Measurements from ENCODE around the gene EXD3. TPM values are rescaled to one million over a fixed set of nuclear protein-coding genes. Genes with fewer than 3 reads are reported as not detected.
"Not testable (repeated sequence)": the region's sequence is repeated elsewhere in the genome, so short reads cannot be mapped to it uniquely, and the experiment has no call there.

The EXD3 gene
- total RNA-seq, 8 experiments from 2014 or later: 3.2 to 14.8 (median 9.6) TPM

DNA sequence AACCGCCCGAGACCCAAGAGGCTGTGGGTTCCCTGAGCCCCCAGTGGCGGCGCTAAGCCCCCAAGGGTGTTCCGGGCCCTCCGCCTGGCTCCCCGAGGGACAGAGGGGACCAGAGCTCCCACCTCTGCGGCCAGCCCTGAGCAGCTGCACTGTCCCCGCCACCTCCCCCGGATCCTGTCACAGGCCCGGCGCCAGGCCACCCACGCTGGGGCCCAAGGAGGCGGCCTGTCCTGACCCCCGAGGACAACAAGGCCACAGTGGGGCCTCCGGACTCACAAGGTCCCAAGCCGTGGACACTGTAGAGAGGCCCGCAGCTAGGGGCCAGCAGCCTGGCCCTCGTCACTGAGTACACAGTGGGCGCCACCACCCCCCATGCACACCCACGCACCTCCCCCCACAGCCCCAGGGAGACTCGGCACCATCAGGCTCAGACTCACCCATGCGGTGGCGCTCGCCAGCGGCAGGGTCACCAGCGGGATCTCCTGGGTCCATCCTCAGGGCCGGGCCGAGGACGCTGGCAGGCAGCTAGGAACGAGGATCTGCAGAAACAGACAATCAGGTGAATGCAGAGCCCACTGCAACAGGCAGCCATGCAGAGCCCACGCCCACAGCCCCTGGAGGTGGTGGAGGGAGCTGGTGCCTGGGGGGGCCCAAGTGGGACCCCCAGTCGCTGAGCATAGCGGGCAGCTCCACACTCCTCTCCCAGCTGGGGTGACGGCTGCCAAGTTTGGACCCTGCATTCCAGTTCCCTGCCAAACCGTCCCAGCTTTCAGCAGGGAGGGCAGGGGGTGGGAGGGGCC, 27.9 kb downstream of the EXD3 start:
- Histone ChIP-seq H3K4me3 (no peak overlapping the region), H3K4me1 (replicated peaks in 1 of 2) (peaks cover 0 to 5% of the 10 kb centered on the region in 2 donors), H3K27ac (no peak overlapping the region)
- ATAC-seq (replicated peaks in 6 of 8): peak in 2 of 8 experiments; percentile 12 to 15
- in situ Hi-C loops (cut with MboI; ENCODE audit: low pct_unique_long_range_greater_than_20kb in 2 of 9, low sequenced_read_pairs in 9 of 9, unreplicated experiment in 9 of 9): no loop called here
- 100% methylated on average over 1 to 4 of the region's 36 CpGs; no CpG with 5 or more reads in 7 of the 10 experiments for WGBS, 10 experiments

DNA sequence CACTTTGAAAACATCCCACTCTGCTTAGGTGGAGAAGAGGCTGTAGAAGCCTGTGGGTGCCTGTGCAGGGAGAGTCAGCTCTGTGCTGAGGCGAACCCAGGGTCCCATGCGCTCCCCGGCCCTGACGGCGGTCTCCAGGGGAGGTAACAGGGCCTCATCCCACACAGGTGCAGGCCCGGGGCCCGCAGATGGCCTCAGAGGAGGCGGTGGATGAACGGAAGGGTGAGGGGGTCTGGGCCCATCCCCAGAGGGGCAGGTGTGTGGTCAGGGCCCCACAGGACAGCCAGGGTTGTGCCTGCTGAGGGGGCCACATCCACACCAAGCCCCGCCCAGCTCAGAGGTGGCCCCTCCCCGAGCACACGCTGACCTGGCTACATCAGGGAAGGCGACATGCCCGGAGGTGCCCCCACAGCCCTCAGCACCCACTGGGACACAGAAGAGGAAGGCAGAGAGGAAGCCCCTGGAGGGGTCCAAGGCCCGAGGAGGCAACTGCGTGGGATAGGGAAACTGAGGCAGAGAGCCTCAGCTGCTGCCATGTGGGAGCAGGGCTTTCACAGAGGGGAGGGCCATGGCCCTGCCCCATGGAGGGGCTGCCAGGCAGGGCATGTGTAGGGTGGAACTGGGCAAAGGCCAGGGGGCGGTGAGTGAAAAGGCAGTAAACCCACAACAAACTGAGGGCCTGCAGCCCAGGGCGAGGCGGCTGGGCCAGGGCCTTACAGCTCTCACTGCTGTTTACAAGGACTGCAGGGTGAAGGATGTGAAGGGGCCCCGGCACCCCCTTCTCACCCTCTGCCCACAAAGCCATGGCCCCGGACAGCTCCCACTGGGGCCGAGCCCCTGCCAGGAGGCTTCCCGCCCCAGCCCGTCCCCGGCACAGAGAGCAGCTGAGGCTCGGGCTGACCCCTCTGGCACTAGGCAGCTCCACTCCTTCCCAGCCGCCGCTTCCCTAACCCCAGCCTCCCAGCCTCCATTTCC, 29.5 kb downstream of the EXD3 start:
- 96 to 100% methylated on average over 1 to 4 of the region's 28 CpGs; no CpG with 5 or more reads in 8 of the 10 experiments for WGBS, 10 experiments
- no peak overlapping the region for H3K27ac ChIP-seq
- in situ Hi-C loops (cut with MboI; ENCODE audit: low pct_unique_long_range_greater_than_20kb in 2 of 9, low sequenced_read_pairs in 9 of 9, unreplicated experiment in 9 of 9): no loop called here
- no peak overlapping the region for H3K4me3 ChIP-seq
- no peak for ATAC-seq (replicated peaks in 6 of 8)
- peaks cover 4 to 8% of the 10 kb centered on the region in 2 donors for H3K4me1 ChIP-seq (replicated peaks in 1 of 2)

- in situ Hi-C loops (cut with MboI; ENCODE audit: low pct_unique_long_range_greater_than_20kb in 2 of 9, low sequenced_read_pairs in 9 of 9, unreplicated experiment in 9 of 9): no loop called here
- no peak for ATAC-seq (replicated peaks in 6 of 8)
- Histone ChIP-seq H3K4me3 (no peak overlapping the region), H3K4me1 (replicated peaks in 1 of 2) (peaks cover 14 to 18% of the 10 kb centered on the region in 2 donors), H3K27ac (no peak overlapping the region)
- WGBS, 10 experiments: 100% methylated on average over 1 of the region's 23 CpGs; no CpG with 5 or more reads in 9 of the 10 experiments
These were observed 30.5 kb downstream of the EXD3 start for GRCh38 chr9:137392232-137393007.

DNA sequence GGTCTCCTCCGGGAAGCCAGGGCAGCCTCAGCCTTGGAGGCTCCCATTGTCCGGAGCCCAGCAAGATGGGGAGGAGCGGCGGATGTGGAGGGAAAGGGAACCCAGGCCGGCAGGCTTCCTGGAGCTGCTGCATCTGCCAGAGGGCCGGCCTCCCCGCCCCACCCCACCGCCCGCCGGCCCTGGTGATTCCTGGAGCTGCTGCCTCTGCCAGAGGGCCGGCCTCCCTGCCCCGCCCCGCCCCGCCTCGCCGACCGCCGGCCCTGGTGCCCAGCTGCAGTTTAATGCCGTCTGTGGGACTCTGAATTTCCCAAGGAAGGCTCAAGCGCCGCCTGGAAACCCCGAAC, 31.6 kb downstream of the EXD3 start:
- Histone ChIP-seq H3K4me3 (no peak overlapping the region), H3K27ac (no peak overlapping the region), H3K4me1 (replicated peaks in 1 of 2) (peaks cover 18 to 22% of the 10 kb centered on the region in 2 donors)
- WGBS, 10 experiments: 74 to 90% methylated on average over 3 to 4 of the region's 22 CpGs; no CpG with 5 or more reads in 8 of the 10 experiments
- ATAC-seq (replicated peaks in 6 of 8): no peak
- in situ Hi-C loops (cut with MboI; ENCODE audit: low pct_unique_long_range_greater_than_20kb in 2 of 9, low sequenced_read_pairs in 9 of 9, unreplicated experiment in 9 of 9): no loop called here

DNA sequence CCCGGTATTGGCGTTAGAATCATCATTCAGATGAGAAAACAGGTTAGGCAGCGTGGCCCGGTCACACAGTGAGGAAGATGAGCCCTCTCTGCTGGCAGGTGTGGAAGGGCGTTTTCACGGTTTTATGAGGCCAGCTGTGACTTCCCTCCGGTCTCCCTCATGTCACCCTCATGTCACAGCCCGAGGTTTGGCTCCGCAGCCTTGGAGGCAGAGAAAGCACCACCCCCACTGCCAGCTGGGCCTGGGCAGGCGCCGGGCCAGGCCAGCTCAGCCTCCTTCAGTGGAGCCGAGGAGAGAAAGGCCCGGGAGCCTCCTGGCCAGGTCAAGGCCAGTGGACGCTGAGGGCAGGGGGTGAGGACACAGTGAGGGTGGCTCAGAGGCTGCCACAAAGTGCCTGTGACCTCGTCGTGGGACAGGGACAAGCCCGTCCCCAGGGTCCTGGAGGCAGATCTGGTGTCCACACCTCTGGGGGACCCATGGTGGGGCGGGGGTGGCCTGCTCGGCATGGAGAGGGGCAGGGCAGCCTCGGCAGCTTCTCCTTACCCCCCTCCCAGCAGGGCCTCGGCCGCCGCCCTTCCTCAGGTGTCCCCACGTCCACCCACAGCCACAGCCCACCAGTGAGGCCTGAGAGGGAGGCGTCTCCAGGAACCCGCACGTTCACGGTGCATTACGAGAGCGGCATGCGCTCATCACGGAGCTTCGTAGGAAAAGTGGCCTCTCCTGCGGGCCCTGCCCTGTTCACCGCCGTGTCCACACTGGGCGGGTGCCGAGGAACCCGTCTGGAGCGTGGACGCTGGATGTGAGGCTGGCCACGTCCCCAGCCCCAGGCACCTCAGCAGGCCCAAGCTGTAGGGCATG, 32.2 kb downstream of the EXD3 start:
- in situ Hi-C loops (cut with MboI; ENCODE audit: low pct_unique_long_range_greater_than_20kb in 2 of 9, low sequenced_read_pairs in 9 of 9, unreplicated experiment in 9 of 9): no loop called here
- 66 to 94% (median 83%) methylated on average over 1 to 12 of the region's 42 CpGs; no CpG with 5 or more reads in 2 of the 10 experiments for WGBS, 10 experiments
- H3K4me3 ChIP-seq: no peak overlapping the region
- no peak overlapping the region for H3K27ac ChIP-seq
- peaks cover 18 to 19% of the 10 kb centered on the region in 2 donors for H3K4me1 ChIP-seq (replicated peaks in 1 of 2)
- peak in 2 of 8 experiments; percentile 13 to 19 for ATAC-seq (replicated peaks in 6 of 8)

DNA sequence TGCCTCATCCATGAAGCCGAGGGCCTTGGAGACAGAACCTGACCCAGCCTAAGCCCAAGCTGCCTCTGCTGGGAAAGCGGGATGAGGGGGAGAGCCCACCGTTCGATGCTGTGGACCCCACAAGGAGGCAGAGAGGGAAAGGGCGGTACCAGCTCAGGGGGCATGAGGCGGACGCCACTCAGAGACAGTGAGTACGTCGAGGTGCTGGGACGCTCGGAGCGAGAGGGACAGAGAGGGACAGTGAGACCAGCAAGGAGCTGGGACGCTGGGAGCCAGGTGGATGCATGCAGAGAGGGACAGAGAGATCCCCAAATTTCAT, 33.6 kb downstream of the EXD3 start:
- 94 to 100% (median 99%) methylated on average over 2 to 8 of the region's 13 CpGs; no CpG with 5 or more reads in 6 of the 10 experiments for WGBS, 10 experiments
- no peak for ATAC-seq (replicated peaks in 6 of 8)
- Histone ChIP-seq H3K27ac (no peak overlapping the region), H3K4me1 (replicated peaks in 1 of 2) (peaks cover 17 to 18% of the 10 kb centered on the region in 2 donors), H3K4me3 (no peak overlapping the region)
- in situ Hi-C loops (cut with MboI; ENCODE audit: low pct_unique_long_range_greater_than_20kb in 2 of 9, low sequenced_read_pairs in 9 of 9, unreplicated experiment in 9 of 9): no loop called here

- H3K4me1 ChIP-seq (replicated peaks in 1 of 2): peaks cover 20 to 24% of the 10 kb centered on the region in 2 donors
- H3K4me3 ChIP-seq: no peak overlapping the region
- in situ Hi-C loops (cut with MboI; ENCODE audit: low pct_unique_long_range_greater_than_20kb in 2 of 9, low sequenced_read_pairs in 9 of 9, unreplicated experiment in 9 of 9): no loop called here
- H3K27ac ChIP-seq: peak overlapping the region in 1 of 2 donors; percentile 53
- WGBS, 10 experiments: 80 to 100% methylated on average over 1 to 4 of the region's 47 CpGs; no CpG with 5 or more reads in 8 of the 10 experiments
- peak in 5 of 8 experiments; percentile 13 to 30 (median 20) for ATAC-seq (replicated peaks in 6 of 8)
These were observed 34.2 kb downstream of the EXD3 start for GRCh38 chr9:137388589-137389427.

DNA sequence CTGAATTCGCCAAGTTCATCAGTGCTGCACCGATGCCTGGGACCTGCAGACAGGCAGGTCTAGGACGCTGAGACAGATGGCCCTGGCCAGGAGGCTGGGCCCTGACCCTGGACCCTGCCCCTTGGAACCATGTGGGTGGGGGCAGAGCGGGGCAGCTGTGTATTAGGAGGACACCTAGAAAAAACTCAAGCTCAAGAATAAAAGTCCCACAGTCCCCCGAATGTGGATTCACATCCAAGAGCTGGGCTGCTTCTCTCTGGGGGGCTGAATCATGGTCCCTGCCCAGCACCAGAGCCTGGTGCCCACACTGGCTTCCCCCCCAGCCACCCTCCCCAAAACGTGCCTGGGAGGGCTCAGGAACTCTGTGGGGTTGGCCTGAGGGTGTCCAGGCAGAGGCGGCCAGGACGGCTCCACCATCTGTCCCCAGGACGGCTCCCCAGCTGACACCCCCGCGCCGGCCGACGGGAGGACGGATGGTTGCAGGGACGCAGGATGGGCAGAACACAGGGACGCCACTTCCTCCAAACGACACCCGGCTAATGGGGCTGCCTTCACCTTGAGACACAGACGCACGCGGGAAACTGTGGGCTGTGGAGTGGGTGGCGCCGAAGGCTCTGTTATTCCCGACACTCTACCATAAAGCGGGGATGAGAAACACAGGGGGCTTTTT, 34.9 kb downstream of the EXD3 start:
- ATAC-seq (replicated peaks in 6 of 8): peak in 2 of 8 experiments; percentile 3 to 26
- in situ Hi-C loops (cut with MboI; ENCODE audit: low pct_unique_long_range_greater_than_20kb in 2 of 9, low sequenced_read_pairs in 9 of 9, unreplicated experiment in 9 of 9): no loop called here
- H3K27ac ChIP-seq: peak overlapping the region in 1 of 2 donors; percentile 53
- WGBS, 10 experiments: 70 to 82% methylated on average over 2 to 3 of the region's 26 CpGs; no CpG with 5 or more reads in 8 of the 10 experiments
- peaks cover 25% of the 10 kb centered on the region in 2 donors for H3K4me1 ChIP-seq (replicated peaks in 1 of 2)
- H3K4me3 ChIP-seq: no peak overlapping the region

- ATAC-seq (replicated peaks in 6 of 8): no peak
- H3K4me3 ChIP-seq: no peak overlapping the region
- peak overlapping the region in 1 of 2 donors; percentile 30 for H3K27ac ChIP-seq
These were observed 35.7 kb downstream of the EXD3 start for GRCh38 chr9:137387114-137387890.

DNA sequence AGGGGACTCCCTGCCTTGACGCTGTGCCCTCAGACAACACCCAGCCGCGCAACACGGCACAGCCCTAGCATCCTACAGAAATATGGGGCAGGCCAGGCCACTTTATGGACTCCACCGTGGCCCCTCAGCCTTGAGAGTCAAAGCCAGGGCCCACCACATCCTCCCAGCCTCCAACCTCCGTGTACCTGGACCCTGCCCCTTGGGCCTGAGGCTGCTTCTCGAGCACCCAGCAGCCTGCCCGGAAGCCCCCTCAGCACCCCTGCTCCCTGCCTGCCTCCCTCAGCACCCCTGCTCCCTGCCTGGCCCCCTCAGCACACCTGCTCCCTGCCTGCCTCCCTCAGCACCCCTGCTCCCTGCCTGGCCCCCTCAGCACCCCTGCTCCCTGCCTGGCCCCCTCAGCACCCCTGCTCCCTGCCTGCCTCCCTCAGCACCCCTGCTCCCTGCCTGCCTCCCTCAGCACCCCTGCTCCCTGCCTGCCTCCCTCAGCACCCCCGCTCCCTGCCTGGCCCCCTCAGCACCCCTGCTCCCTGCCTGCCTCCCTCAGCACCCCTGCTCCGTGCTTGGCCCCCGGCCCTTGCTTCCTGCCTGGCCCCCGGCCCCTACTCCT, 36.4 kb downstream of the EXD3 start:
- H3K4me3 ChIP-seq; in situ Hi-C loops (cut with MboI; ENCODE audit: low pct_unique_long_range_greater_than_20kb in 2 of 9, low sequenced_read_pairs in 9 of 9, unreplicated experiment in 9 of 9); H3K27ac ChIP-seq; ATAC-seq (replicated peaks in 6 of 8): not testable (repeated sequence)
- 67 to 80% methylated on average over 3 to 4 of the region's 12 CpGs; no CpG with 5 or more reads in 8 of the 10 experiments for WGBS, 10 experiments
- H3K4me1 ChIP-seq (replicated peaks in 1 of 2): peaks cover 27 to 33% of the 10 kb centered on the region in 2 donors

More at GRCh38 chr9:137387114-137387890, 35.7 kb downstream of the EXD3 start:
- in situ Hi-C loops (cut with MboI; ENCODE audit: low pct_unique_long_range_greater_than_20kb in 2 of 9, low sequenced_read_pairs in 9 of 9, unreplicated experiment in 9 of 9): no loop called here
- WGBS, 10 experiments: 92% methylated on average over 2 of the region's 34 CpGs; no CpG with 5 or more reads in 9 of the 10 experiments
- H3K4me1 ChIP-seq (replicated peaks in 1 of 2): peaks cover 27 to 32% of the 10 kb centered on the region in 2 donors

Data from motor neuron (in vitro differentiated cells).